ENCODE measurements around the gene FAM118B.

DNA sequence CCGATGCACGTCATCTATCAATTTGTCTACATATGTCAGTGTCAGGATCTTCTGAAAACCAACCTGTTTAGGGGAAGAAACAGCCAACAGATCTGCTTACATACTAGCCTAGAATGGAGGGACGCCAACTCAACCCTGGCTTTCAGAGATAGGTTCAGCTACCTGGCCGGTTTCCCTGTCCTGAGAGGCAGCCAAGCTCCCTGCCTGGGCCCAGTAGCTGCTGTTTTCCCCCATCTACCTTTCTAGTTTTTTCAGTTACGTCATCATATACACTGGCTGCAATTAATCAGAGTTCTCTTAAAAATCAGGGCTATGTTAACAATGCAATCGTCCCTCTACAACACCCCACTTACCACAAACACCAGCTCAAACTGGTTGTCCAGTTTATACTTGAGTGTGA lies 56.1 kb downstream of the FAM118B start:
- TF ChIP-seq EP300 (IDR thresholded peaks at IDR 0.05; ENCODE audit: borderline replicate concordance in 1 of 2, low read depth in 2 of 2, low read length in 2 of 2): no peak
- no peak for TF ChIP-seq EZH2 (IDR thresholded peaks at IDR 0.05; ENCODE audit: low read depth, low read length, severe bottlenecking)
- TF ChIP-seq, protein P1, sequence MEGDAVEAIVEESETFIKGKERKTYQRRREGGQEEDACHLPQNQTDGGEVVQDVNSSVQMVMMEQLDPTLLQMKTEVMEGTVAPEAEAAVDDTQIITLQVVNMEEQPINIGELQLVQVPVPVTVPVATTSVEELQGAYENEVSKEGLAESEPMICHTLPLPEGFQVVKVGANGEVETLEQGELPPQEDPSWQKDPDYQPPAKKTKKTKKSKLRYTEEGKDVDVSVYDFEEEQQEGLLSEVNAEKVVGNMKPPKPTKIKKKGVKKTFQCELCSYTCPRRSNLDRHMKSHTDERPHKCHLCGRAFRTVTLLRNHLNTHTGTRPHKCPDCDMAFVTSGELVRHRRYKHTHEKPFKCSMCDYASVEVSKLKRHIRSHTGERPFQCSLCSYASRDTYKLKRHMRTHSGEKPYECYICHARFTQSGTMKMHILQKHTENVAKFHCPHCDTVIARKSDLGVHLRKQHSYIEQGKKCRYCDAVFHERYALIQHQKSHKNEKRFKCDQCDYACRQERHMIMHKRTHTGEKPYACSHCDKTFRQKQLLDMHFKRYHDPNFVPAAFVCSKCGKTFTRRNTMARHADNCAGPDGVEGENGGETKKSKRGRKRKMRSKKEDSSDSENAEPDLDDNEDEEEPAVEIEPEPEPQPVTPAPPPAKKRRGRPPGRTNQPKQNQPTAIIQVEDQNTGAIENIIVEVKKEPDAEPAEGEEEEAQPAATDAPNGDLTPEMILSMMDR (IDR thresholded peaks at IDR 0.05; ENCODE audit: control extremely low read depth in 1 of 3, insufficient read depth in 1 of 3, low read depth in 1 of 3, low read length in 3 of 3): no peak
- no peak for TF ChIP-seq GABPA (IDR thresholded peaks at IDR 0.05; ENCODE audit: borderline replicate concordance, insufficient read depth, low read length)
- TF ChIP-seq POLR2A (IDR thresholded peaks at IDR 0.05; ENCODE audit: control extremely low read depth in 1 of 2, low read depth in 2 of 2, low read length in 2 of 2): no peak; a peak in 1 of 3 replicates
- no peak for TF ChIP-seq POLR2AphosphoS5 (IDR thresholded peaks at IDR 0.05; ENCODE audit: low read depth, low read length)
- no peak for TF ChIP-seq SIN3A (conservative IDR thresholded peaks at IDR 0.05 in 1 of 2, IDR thresholded peaks at IDR 0.05 in 1 of 2; ENCODE audit: low read depth in 1 of 2, low read length in 2 of 2)
- TF ChIP-seq, protein P2, sequence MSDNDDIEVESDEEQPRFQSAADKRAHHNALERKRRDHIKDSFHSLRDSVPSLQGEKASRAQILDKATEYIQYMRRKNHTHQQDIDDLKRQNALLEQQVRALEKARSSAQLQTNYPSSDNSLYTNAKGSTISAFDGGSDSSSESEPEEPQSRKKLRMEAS (IDR thresholded peaks at IDR 0.05): no peak
- TF ChIP-seq KDM1A (IDR thresholded peaks at IDR 0.05; ENCODE audit: borderline replicate concordance, low read length): no peak
